Measurements from ENCODE around the gene RTP3. TPM values are rescaled to one million over a fixed set of nuclear protein-coding genes. Genes with fewer than 3 reads are reported as not detected.

RTP3 gene
- total and polyA plus RNA-seq, 2 experiments from 2014 or later = not detected

DNA sequence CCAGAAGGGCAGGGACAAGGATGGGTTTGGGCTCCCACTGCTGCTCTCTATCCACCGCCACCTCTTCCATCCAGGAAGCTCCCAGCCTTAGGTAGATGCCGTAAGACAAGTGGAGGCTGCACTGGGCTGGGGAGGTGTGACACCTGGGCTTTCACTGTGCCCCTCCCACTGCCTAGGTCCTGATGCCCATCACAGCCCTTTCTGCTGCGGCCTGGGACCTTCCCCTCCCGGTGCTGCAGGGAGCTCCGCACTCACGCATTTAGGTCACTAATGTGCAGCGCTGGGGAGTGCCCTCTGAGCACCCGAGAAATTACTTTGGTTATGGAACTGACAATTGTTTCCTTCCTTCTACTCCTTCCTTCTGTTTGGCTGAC lies 33.9 kb upstream of the RTP3 start:
- H3K4me1 ChIP-seq (ENCODE audit: insufficient read depth) = no peaks in the 10 kb centered on the region
- no peak for DNase-seq
- H3F3A ChIP-seq (ENCODE audit: insufficient read depth) = no peaks in the 10 kb centered on the region
- no peaks in the 10 kb centered on the region for H3K36me3 ChIP-seq (ENCODE audit: low read depth)
- no peak overlapping the region for H3K4me2 ChIP-seq (ENCODE audit: unreplicated experiment)
- H3K27me3 ChIP-seq (replicated peaks; ENCODE audit: insufficient read depth) = peaks cover 66% of the 10 kb centered on the region
- 61 to 66% methylated on average over 8 of the region's 8 CpGs for WGBS, 2 experiments (ENCODE audit: low coverage in 1 of 2, low lambda C conversion rate in 2 of 2, missing lambda C conversion rate in 2 of 2)
- no peak overlapping the region for H3K27ac ChIP-seq
- H4K20me1 ChIP-seq (ENCODE audit: insufficient read depth) = no peaks in the 10 kb centered on the region
- no peaks in the 10 kb centered on the region for H3K9me2 ChIP-seq (ENCODE audit: insufficient read depth)
- H3K9me3 ChIP-seq (ENCODE audit: low read depth) = no peaks in the 10 kb centered on the region
- in situ Hi-C loops (cut with MboI) = no loop called here
- H3K79me2 ChIP-seq (ENCODE audit: insufficient read depth) = no peaks in the 10 kb centered on the region
- no peak overlapping the region for H2AFZ ChIP-seq
- TF ChIP-seq EZH2phosphoT487 (IDR thresholded peaks at IDR 0.05; ENCODE audit: insufficient read depth, low read depth) (no peak), EZH2 (IDR thresholded peaks at IDR 0.05; ENCODE audit: insufficient read depth, poor library complexity, severe bottlenecking) (no peak)
- no peak overlapping the region for H3K4me3 ChIP-seq
- no peak overlapping the region for H3K9ac ChIP-seq

DNA sequence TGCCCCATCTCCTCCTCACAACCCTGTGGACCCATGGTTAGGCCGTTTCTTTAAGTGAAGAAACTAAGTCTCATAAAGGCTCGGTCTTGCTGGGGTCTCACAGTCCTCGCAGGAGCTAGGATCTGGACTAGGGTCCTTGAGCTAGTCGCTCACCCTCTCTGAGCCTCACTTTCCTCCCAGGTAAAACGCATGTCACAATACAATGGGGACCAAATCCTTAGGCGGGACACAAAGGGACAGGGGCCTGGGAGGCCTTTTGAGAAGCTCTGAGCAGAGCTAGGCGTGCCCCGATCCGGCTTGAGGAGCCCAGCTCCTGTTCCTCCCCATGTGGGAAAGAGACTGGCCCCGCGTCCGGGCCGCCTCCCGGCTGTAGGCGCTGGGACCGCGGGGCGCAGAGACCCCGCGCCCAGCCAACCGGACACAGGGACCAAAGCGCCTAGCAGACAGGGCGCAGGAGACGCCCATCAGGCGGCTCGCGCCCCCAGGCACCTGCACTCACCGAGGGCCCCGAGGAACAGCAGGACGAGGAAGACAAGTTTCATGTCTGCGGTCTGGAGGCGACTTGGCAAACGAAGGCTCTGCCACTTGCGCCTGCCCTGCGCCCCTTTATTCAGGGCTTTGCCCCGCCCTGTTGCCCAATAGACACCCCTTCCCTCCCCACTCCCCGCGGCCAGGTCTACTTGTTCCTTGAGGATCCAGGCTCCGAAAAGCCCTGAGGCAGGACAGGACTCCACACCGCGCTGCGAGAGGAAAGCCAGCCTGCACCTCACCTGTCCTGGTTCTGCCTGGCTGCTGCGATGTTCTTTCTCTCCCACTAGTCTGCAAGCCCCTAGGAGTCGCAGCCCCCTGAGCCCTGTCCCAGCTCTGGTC lies 33.2 kb upstream of the RTP3 start, which contains the start of gene LTF:
Gene LTF (minus strand): TSS at position 580 of the 870 bp plus-strand sequence. CDS start 38 bp downstream, at position 542.
- Histone ChIP-seq H2AFZ (no peak within 1 kb of the TSS), H3K27me3 (replicated peaks; ENCODE audit: insufficient read depth) (peaks cover 59% of the 10 kb centered on the region)

DNA sequence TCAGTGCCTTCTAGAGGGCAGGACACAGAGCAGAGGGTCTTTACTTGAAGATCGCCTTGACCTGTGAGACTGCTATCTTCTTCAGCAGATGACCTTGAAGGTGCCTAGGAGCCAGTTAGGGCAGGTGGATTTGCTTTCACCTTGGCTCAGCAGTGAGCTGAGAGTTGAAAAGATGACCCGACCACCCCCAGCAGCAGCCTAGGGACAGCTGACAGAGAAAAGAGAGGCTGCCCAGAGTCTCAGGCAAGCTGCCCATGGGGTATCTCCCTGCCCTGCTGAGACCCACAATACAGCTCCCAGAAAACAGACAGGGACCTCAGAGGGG lies 32.6 kb upstream of the RTP3 start:
- in situ Hi-C loops (cut with MboI) = no loop called here
- no peaks in the 10 kb centered on the region for H3F3A ChIP-seq (ENCODE audit: insufficient read depth)
- TF ChIP-seq EZH2 (IDR thresholded peaks at IDR 0.05; ENCODE audit: insufficient read depth, poor library complexity, severe bottlenecking) (no peak), EZH2phosphoT487 (IDR thresholded peaks at IDR 0.05; ENCODE audit: insufficient read depth, low read depth) (no peak)
- no peaks in the 10 kb centered on the region for H3K36me3 ChIP-seq (ENCODE audit: low read depth)
- peaks cover 59% of the 10 kb centered on the region for H3K27me3 ChIP-seq (replicated peaks; ENCODE audit: insufficient read depth)
- no peak overlapping the region for H2AFZ ChIP-seq
- H3K9ac ChIP-seq = no peak overlapping the region
- H3K27ac ChIP-seq = no peak overlapping the region
- H3K4me3 ChIP-seq = no peak overlapping the region
- no peak overlapping the region for H3K4me2 ChIP-seq (ENCODE audit: unreplicated experiment)
- no peaks in the 10 kb centered on the region for H3K9me3 ChIP-seq (ENCODE audit: low read depth)
- no peaks in the 10 kb centered on the region for H3K79me2 ChIP-seq (ENCODE audit: insufficient read depth)
- WGBS, 2 experiments (ENCODE audit: low coverage in 1 of 2, low lambda C conversion rate in 2 of 2, missing lambda C conversion rate in 2 of 2) = 38 to 80% methylated on average over 1 to 2 of the region's 2 CpGs
- H4K20me1 ChIP-seq (ENCODE audit: insufficient read depth) = no peaks in the 10 kb centered on the region
- DNase-seq = no peak
- no peaks in the 10 kb centered on the region for H3K4me1 ChIP-seq (ENCODE audit: insufficient read depth)
- H3K9me2 ChIP-seq (ENCODE audit: insufficient read depth) = no peaks in the 10 kb centered on the region

More for the DNA sequence above, 33.2 kb upstream of the RTP3 start, which contains the start of gene LTF:
- no peaks in the 10 kb centered on the region for H3K36me3 ChIP-seq (ENCODE audit: low read depth)
- no peak for DNase-seq
- H3K9me2 ChIP-seq (ENCODE audit: insufficient read depth) = no peaks in the 10 kb centered on the region
- H4K20me1 ChIP-seq (ENCODE audit: insufficient read depth) = no peaks in the 10 kb centered on the region
- in situ Hi-C loops (cut with MboI) = no loop called here
- WGBS, 2 experiments (ENCODE audit: low coverage in 1 of 2, low lambda C conversion rate in 2 of 2, missing lambda C conversion rate in 2 of 2) = 20 to 21% methylated on average over 40 to 44 of the region's 44 CpGs
- H3K79me2 ChIP-seq (ENCODE audit: insufficient read depth) = no peaks in the 10 kb centered on the region
- no peaks in the 10 kb centered on the region for H3K4me1 ChIP-seq (ENCODE audit: insufficient read depth)
- H3K4me3 ChIP-seq = no peak within 1 kb of the TSS
- no peak within 1 kb of the TSS for H3K9ac ChIP-seq
- H3K9me3 ChIP-seq (ENCODE audit: low read depth) = no peaks in the 10 kb centered on the region
- H3K4me2 ChIP-seq (ENCODE audit: unreplicated experiment) = no peak within 1 kb of the TSS
- TF ChIP-seq EZH2 (IDR thresholded peaks at IDR 0.05; ENCODE audit: insufficient read depth, poor library complexity, severe bottlenecking) = no peak
- no peaks in the 10 kb centered on the region for H3F3A ChIP-seq (ENCODE audit: insufficient read depth)
- H3K27ac ChIP-seq = no peak within 1 kb of the TSS

DNA sequence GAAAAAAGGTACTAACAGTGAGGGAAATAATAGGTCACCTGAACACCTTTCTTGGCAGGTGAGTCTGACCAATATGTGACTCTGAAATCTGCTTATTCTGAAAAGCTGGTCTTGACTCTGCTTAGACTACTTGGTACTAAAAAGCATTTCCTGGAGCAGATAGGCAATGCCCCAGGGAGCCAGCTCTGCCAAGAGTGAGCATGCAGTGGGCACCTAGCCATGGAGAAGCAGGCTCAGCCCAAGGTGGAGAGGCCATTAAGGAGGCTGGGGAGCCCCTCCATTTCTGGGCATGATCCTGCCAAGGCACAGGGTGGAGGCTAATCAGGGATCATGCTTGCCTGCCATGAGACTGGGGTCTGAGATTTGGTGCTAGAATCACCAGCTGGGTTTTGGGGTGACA lies 31.5 kb upstream of the RTP3 start:
- Histone ChIP-seq H3K27ac (no peak overlapping the region), H3K36me3 (ENCODE audit: low read depth) (no peaks in the 10 kb centered on the region), H3K9me3 (ENCODE audit: low read depth) (no peaks in the 10 kb centered on the region), H3K9ac (no peak overlapping the region), H3K79me2 (ENCODE audit: insufficient read depth) (no peaks in the 10 kb centered on the region), H3K4me1 (ENCODE audit: insufficient read depth) (no peaks in the 10 kb centered on the region), H3F3A (ENCODE audit: insufficient read depth) (no peaks in the 10 kb centered on the region), H3K4me2 (ENCODE audit: unreplicated experiment) (no peak overlapping the region), H2AFZ (no peak overlapping the region), H4K20me1 (ENCODE audit: insufficient read depth) (no peaks in the 10 kb centered on the region), H3K4me3 (no peak overlapping the region), H3K9me2 (ENCODE audit: insufficient read depth) (no peaks in the 10 kb centered on the region), H3K27me3 (replicated peaks; ENCODE audit: insufficient read depth) (peaks cover 50% of the 10 kb centered on the region)
- DNase-seq = no peak
- in situ Hi-C loops (cut with MboI) = no loop called here
- no peak for TF ChIP-seq EZH2phosphoT487 (IDR thresholded peaks at IDR 0.05; ENCODE audit: insufficient read depth, low read depth)
- TF ChIP-seq EZH2 (IDR thresholded peaks at IDR 0.05; ENCODE audit: insufficient read depth, poor library complexity, severe bottlenecking) = no peak

Measured in GM23248 (cell line).